Measurements from ENCODE around the gene SLC9A3.

SLC9A3 gene

DNA sequence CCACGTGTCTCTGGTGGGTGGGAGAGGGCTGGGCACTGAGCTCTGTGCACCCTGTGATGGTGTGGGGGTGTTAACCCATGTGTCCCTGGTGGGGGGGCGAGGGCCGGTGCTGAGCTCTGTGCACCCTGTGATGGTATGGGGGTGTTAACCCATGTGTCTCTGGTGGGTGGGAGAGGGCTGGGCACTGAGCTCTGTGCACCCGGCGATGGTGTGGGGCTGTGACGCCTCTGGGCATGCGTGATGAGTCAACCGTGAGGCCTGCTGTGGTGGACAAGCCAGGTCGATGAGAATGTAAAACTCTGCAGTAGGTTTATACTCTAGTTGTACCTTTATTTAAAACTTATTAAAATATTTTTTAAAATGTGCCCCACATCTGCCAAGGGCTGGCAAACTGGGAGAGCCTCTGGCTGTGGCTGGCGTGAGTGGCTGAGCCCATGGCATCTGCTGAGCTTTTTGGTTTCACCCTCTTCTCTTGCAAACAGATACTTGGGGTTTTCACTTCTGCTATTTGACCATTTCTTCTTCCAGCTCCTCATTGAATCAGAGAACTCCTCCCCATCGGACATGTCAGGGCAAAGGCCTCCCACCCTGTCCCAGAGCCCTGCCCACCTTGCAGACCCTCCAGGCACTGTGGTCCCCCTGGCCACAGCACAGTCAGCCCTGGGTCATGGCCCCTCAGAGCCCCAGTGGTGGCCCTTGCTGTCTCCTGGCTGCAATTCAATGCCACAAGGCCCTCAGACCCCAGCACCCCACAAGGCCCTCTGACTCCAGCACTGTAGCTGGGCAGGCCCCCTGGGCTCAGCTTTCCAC lies 99.7 kb downstream of the SLC9A3 start:
- peaks cover 7% of the 10 kb centered on the region for H3K9me3 Mint-ChIP-seq
- H3K27me3 Mint-ChIP-seq: peaks cover 6% of the 10 kb centered on the region
- H3K4me3 Mint-ChIP-seq: no peak overlapping the region
- peaks cover 87% of the 10 kb centered on the region for H3K36me3 Mint-ChIP-seq (ENCODE audit: low read depth)
- intact Hi-C loops (cut with micrococcal nuclease): no loop called here
- H3K27ac Mint-ChIP-seq: peak overlapping the region; percentile 88
- H3K4me1 Mint-ChIP-seq (ENCODE audit: low read depth): peaks cover 75% of the 10 kb centered on the region

DNA sequence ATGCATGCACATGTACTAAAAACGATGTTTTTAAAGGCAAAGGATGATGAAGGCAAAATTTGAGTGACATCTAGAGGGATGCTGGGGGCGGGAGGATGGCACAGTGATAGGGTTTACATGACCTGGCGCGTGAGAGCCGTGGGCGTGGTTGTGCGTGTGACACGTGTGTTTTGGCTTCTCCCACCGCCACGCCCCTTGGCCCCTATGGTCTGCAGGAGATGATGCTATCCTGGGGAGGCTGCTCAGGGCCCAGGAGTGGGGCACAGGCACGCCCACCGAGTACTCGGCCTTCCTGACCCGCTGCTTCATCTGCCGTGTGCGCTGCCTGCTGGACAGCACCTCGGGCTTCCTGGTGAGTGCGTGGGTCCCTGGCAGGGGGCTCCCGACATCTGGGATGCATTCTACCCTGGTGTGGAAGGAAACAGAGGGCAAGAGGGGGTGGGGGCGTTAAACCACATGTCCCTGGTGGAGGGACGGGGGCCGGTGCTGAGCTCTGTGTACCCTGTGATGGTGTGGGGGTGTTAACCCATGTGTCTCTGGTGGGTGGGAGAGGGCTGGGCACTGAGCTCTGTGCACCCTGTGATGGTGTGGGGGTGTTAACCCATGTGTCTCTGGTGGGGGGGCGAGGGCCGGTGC lies 100.5 kb downstream of the SLC9A3 start:
- peaks cover 73% of the 10 kb centered on the region for H3K4me1 Mint-ChIP-seq (ENCODE audit: low read depth)
- H3K9me3 Mint-ChIP-seq: peaks cover 7% of the 10 kb centered on the region
- H3K36me3 Mint-ChIP-seq (ENCODE audit: low read depth): peaks cover 87% of the 10 kb centered on the region
- intact Hi-C loops (cut with micrococcal nuclease): no loop called here
- H3K27ac Mint-ChIP-seq: peak overlapping the region; percentile 88
- H3K27me3 Mint-ChIP-seq: peaks cover 6% of the 10 kb centered on the region
- H3K4me3 Mint-ChIP-seq: no peak overlapping the region

DNA sequence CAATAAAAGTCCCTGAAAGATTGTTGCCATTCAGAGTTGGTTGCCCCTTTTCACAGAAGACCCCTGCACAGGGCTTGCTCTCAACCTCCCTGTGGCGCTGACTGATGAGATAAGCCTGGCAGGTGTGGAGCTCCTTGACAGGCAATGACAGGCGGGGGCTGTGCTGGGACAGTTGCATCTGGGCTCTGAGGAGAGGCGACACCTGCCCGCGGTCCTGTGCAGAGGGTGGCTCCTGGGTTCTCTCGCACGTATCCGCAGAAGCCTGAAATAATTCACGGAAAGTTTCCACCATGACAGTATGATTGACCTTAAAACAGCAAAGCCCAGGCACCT lies 101.0 kb downstream of the SLC9A3 start:
- peak overlapping the region; percentile 88 for H3K27ac Mint-ChIP-seq
- H3K4me1 Mint-ChIP-seq (ENCODE audit: low read depth): peaks cover 74% of the 10 kb centered on the region
- H3K4me3 Mint-ChIP-seq: no peak overlapping the region
- peaks cover 87% of the 10 kb centered on the region for H3K36me3 Mint-ChIP-seq (ENCODE audit: low read depth)
- H3K9me3 Mint-ChIP-seq: peaks cover 7% of the 10 kb centered on the region
- H3K27me3 Mint-ChIP-seq: peaks cover 6% of the 10 kb centered on the region
- intact Hi-C loops (cut with micrococcal nuclease): no loop called here

DNA sequence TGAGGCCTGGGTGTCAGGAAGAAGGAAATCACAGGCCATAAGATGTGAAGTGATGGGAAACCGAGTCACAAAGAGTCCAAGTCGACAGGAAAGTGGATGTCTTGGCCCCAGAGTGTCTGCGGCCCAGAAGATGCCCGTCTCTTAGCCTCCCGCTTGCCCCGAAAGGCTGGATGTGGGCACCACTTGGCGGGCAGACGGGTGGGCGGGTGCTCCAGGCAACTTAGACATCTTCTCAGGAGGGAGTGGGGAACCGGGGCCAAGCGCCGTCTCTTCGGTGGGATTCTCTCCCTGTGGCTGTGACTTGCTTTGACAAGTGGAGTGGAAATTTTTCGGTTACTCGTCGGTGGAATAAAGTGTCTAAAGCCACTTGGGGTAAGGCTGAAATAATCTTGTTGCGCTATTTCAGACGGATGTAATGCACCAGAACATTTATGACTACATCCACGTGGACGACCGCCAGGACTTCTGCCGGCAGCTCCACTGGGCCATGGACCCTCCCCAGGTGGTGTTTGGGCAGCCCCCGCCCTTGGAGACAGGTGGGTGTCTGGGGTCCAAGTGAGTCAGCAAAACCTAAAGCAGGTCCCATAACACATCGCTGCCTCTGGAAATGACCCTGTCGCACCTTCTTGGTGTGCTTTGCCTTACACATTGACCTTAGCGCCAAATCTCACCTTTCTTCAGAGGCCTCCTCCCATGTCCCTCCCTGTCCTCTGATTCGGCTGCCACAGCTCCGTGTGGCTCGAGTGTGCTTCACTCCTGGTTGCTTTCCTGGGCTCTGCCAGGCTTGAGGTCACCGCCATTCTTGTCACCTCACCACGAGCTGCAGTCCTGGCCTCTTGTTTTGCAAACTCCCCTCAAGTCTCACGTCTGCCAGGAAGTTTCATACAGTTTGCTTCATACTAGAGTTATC lies 101.7 kb downstream of the SLC9A3 start:
- Mint-ChIP-seq H3K27ac (peak overlapping the region; percentile 88), H3K9me3 (peaks cover 7% of the 10 kb centered on the region), H3K27me3 (peaks cover 6% of the 10 kb centered on the region), H3K4me1 (ENCODE audit: low read depth) (peaks cover 72% of the 10 kb centered on the region), H3K4me3 (no peak overlapping the region), H3K36me3 (ENCODE audit: low read depth) (peaks cover 87% of the 10 kb centered on the region)
- intact Hi-C loops (cut with micrococcal nuclease): no loop called here

DNA sequence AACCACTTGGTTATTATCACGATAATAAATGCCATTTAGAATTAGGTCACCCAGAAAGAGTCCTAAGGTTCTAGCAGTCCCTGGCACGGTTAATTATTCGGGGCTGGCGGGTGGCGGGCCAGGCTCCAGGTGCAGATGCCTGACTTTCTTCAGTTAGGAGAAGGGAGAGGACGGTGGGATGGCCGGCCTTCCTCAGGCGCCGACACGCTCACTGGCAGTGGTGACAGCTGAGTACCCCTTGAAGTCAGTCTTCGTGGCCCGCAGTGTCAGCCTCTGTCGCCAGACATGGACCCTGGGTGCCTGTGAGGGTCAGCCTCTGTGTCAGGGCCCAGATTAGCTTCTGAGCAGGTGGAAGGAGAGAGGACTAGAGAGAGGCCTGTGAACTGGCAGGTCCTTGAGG lies 102.3 kb downstream of the SLC9A3 start:
- Mint-ChIP-seq H3K4me1 (ENCODE audit: low read depth) (peaks cover 72% of the 10 kb centered on the region), H3K27ac (peak overlapping the region; percentile 33), H3K4me3 (no peak overlapping the region), H3K36me3 (ENCODE audit: low read depth) (peaks cover 81% of the 10 kb centered on the region), H3K27me3 (peaks cover 5% of the 10 kb centered on the region), H3K9me3 (peaks cover 7% of the 10 kb centered on the region)
- intact Hi-C loops (cut with micrococcal nuclease): no loop called here

DNA sequence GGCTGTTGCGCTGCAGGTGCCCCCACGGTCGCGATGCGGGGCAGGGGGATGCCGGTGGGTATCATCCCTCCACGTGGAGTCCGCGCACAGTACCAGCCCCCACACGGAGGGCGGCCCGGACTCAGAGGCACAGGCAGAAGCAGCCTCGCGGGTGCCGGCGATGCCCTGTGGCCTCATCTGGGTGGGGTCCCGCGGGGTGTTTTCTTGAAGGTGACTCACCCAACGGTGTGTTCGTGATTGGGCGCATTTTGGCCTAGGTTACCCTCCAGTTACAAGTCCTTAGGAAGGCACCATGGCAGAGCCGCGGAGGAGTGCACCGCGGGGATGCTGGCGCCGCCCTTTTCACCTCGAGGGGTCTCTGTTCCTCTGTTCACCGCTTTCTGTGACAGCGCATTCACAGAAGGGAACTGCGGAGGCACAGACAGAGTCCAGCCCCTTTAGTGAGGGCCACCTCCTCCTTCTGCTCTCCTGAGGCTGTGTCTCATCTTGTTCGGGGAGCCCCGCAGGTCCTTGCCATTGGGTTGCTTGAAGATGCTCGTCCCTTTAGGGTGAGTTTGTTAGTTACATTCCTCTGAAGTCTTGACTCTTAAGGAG lies 102.9 kb downstream of the SLC9A3 start:
- intact Hi-C loops (cut with micrococcal nuclease): no loop called here
- peaks cover 72% of the 10 kb centered on the region for H3K4me1 Mint-ChIP-seq (ENCODE audit: low read depth)
- no peak overlapping the region for H3K4me3 Mint-ChIP-seq
- H3K27me3 Mint-ChIP-seq: peaks cover 4% of the 10 kb centered on the region
- H3K9me3 Mint-ChIP-seq: peaks cover 5% of the 10 kb centered on the region
- H3K36me3 Mint-ChIP-seq (ENCODE audit: low read depth): peaks cover 80% of the 10 kb centered on the region
- peak overlapping the region; percentile 33 for H3K27ac Mint-ChIP-seq

DNA sequence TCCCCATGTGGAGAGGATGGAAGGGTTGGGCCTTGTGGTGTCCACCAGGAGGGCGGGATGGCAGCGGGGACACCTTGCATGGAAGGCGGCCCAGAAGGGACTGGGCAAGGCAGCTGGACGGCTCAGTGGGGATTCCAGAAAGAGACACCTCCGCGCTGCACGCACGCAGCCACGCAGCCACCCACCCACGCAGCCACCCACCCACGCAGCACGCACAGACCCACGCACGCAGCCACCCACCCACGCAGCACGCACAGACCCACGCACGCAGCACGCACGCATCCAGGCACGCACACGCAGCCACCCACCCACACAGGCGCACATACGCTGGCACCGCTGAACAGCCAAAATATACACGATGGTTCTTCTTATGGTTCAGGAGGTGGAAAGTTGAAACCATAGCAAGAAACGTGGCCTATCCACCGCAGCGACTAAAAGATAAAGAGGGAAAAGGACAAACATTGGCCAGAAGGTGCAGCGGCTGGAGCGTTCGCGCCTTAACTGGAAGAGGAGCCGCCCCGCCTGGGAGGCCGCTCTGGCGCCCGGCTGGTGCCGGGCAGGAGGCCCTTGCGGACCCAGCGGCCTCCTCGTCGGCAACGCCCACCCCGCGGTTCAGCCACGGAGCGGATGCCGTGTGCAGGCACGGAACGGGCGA lies 103.5 kb downstream of the SLC9A3 start:
- peaks cover 72% of the 10 kb centered on the region for H3K4me1 Mint-ChIP-seq (ENCODE audit: low read depth)
- H3K9me3 Mint-ChIP-seq: no peaks in the 10 kb centered on the region
- H3K27me3 Mint-ChIP-seq: no peaks in the 10 kb centered on the region
- intact Hi-C loops (cut with micrococcal nuclease): no loop called here
- H3K27ac Mint-ChIP-seq: peak overlapping the region; percentile 37
- no peak overlapping the region for H3K4me3 Mint-ChIP-seq
- peaks cover 80% of the 10 kb centered on the region for H3K36me3 Mint-ChIP-seq (ENCODE audit: low read depth)

Data from dendritic cell treated with granulocyte-macrophage colony-stimulating factor and Interleukin-4, amounts not matched to agents 40 ng/mL and 50 ng/mL, for 4 days (primary cell).